ENCODE measurements around the gene RPL28. TPM values are rescaled to one million over a fixed set of nuclear protein-coding genes. Genes with fewer than 3 reads are reported as not detected.
A peak's percentile ranks its signal among the peaks of the same experiment; 100 is the strongest.

Gene RPL28
- total and polyA plus RNA-seq, 10 donors = 581 to 4,833 (median 1,526) TPM

GRCh38 chr19:55368701-55369563, 16.8 kb upstream of the RPL28 start:
- peak overlapping the region in 6 of 8 donors; percentile 9 to 61 (median 16) for H3K4me3 ChIP-seq
- no peak for TF ChIP-seq POLR2A (IDR thresholded peaks at IDR 0.05)
- TF ChIP-seq POLR2AphosphoS5 (IDR thresholded peaks at IDR 0.05) = no peak
- TF ChIP-seq, protein P1, sequence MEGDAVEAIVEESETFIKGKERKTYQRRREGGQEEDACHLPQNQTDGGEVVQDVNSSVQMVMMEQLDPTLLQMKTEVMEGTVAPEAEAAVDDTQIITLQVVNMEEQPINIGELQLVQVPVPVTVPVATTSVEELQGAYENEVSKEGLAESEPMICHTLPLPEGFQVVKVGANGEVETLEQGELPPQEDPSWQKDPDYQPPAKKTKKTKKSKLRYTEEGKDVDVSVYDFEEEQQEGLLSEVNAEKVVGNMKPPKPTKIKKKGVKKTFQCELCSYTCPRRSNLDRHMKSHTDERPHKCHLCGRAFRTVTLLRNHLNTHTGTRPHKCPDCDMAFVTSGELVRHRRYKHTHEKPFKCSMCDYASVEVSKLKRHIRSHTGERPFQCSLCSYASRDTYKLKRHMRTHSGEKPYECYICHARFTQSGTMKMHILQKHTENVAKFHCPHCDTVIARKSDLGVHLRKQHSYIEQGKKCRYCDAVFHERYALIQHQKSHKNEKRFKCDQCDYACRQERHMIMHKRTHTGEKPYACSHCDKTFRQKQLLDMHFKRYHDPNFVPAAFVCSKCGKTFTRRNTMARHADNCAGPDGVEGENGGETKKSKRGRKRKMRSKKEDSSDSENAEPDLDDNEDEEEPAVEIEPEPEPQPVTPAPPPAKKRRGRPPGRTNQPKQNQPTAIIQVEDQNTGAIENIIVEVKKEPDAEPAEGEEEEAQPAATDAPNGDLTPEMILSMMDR (IDR thresholded peaks at IDR 0.05 in 8 of 11, conservative IDR thresholded peaks at IDR 0.05 in 3 of 11) = no peak
- no peak for DNase-seq
- H3K27ac ChIP-seq = no peak overlapping the region
- H3K36me3 ChIP-seq = no peaks in the 10 kb centered on the region
- H3K4me1 ChIP-seq = peaks cover 0 to 23% (median 15%) of the 10 kb centered on the region in 6 donors
- 13 to 27% (median 20%) methylated on average over 18 to 54 of the region's 54 CpGs for WGBS, 5 donors
- H3K27me3 ChIP-seq (replicated peaks in 1 of 7) = peaks cover 5 to 84% (median 55%) of the 10 kb centered on the region in 7 donors
- intact Hi-C loops (cut with DNase I; ENCODE audit: low total_unique reads) = no loop called here
- no peaks in the 10 kb centered on the region for H3K9me3 ChIP-seq

GRCh38 chr19:55369653-55370304, 16.0 kb upstream of the RPL28 start:
- Histone ChIP-seq H3K36me3 (no peaks in the 10 kb centered on the region), H3K4me3 (peak overlapping the region in 5 of 8 donors; percentile 10 to 61 (median 23)), H3K4me1 (peaks cover 0 to 30% (median 17%) of the 10 kb centered on the region in 6 donors), H3K27ac (no peak overlapping the region), H3K27me3 (replicated peaks in 1 of 7) (peaks cover 5 to 91% (median 59%) of the 10 kb centered on the region in 7 donors), H3K9me3 (no peaks in the 10 kb centered on the region)
- WGBS, 5 donors = 0 to 5% (median 1%) methylated on average over 23 to 58 of the region's 59 CpGs
- intact Hi-C loops (cut with DNase I; ENCODE audit: low total_unique reads) = no loop called here
- TF ChIP-seq, protein P1 (IDR thresholded peaks at IDR 0.05 in 8 of 11, conservative IDR thresholded peaks at IDR 0.05 in 3 of 11) = no peak
- TF ChIP-seq POLR2A (IDR thresholded peaks at IDR 0.05) = no peak
- TF ChIP-seq POLR2AphosphoS5 (IDR thresholded peaks at IDR 0.05) = no peak
- no peak for DNase-seq

GRCh38 chr19:55370305-55370988, 15.3 kb upstream of the RPL28 start, which contains the start of gene IL11:
Gene IL11, minus strand, starts transcription at chr19:55370463. Its CDS starts 153 bp downstream, at chr19:55370310.
- H3K4me3 ChIP-seq = peak within 1 kb of the TSS in 6 of 8 donors; percentile 11 to 61 (median 23)
- 7 to 17% (median 8%) methylated on average over 22 to 32 of the region's 32 CpGs for WGBS, 5 donors
- no peaks in the 10 kb centered on the region for H3K9me3 ChIP-seq
- intact Hi-C loops (cut with DNase I; ENCODE audit: low total_unique reads) = no loop called here
- H3K4me1 ChIP-seq = peaks cover 0 to 30% (median 17%) of the 10 kb centered on the region in 6 donors
- DNase-seq = no peak
- H3K27me3 ChIP-seq (replicated peaks in 1 of 7) = peaks cover 5 to 95% (median 62%) of the 10 kb centered on the region in 7 donors
- H3K36me3 ChIP-seq = no peaks in the 10 kb centered on the region
- TF ChIP-seq, protein P1 (IDR thresholded peaks at IDR 0.05 in 8 of 11, conservative IDR thresholded peaks at IDR 0.05 in 3 of 11) = no peak
- TF ChIP-seq POLR2AphosphoS5 (IDR thresholded peaks at IDR 0.05) (no peak), POLR2A (IDR thresholded peaks at IDR 0.05) (no peak)
- H3K27ac ChIP-seq = no peak within 1 kb of the TSS

Data from spleen (tissue), 11 donors.